PFSK-1 (cell line): ENCODE data around the gene CPLANE2.

Source experiments
- FOXP2 ChIP-seq: optimal IDR thresholded peaks from 2 replicates; pipeline ENCODE3; 2011; ENCODE audit warnings: borderline replicate concordance, control low read depth, inconsistent platforms; ENCODE audit not compliant: insufficient read depth; ENCODE audit errors: extremely low read length, extremely low read depth
- POLR2AphosphoS5 ChIP-seq: IDR thresholded peaks from 2 replicates; pipeline ENCODE4 v1.6.1; 2012; ENCODE audit warnings: low read depth, mild to moderate bottlenecking, control low read depth, low read length, moderate library complexity
- SIN3A ChIP-seq: IDR thresholded peaks from 2 replicates; pipeline ENCODE4 v1.6.1; 2012; ENCODE audit warnings: mild to moderate bottlenecking, low read length, moderate library complexity, borderline replicate concordance; ENCODE audit not compliant: insufficient read depth
- TAF1 ChIP-seq: IDR thresholded peaks from 2 replicates; pipeline ENCODE4 v1.6.1; 2012; ENCODE audit warnings: low read length, control low read depth, borderline replicate concordance; ENCODE audit not compliant: insufficient read depth
- TF ChIP-seq, protein P1 (sequence below), 2 experiments: IDR thresholded peaks; 2 replicates each; pipeline versions ENCODE4 v1.6.1 to v1.8.0; 2011 to 2012; ENCODE audit warnings: low read depth in 2 of 2, low read length in 2 of 2, control low read depth in 1 of 2, inconsistent platforms in 1 of 2, mild to moderate bottlenecking in 1 of 2, moderate library complexity in 1 of 2; ENCODE audit not compliant: insufficient read depth in 1 of 2

CPLANE2 gene

DNA sequence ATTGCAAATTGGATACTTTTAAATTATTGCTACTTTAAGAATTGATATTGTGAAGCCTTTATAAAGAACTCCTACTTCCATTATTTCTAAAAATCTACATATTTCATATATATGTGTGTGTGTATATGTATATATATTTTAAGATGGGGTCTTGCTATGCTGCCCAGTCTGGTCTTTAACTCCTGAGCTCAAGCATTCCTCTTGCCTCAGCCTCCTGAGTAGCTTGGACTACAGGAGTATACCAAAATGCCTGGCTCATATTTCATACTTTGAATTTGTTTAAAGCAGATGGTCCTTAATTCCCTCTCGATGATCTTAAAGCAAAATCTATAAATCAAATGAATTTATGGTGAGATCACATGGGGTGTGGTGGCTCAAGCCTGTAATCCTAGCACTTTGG lies 25.1 kb upstream of the CPLANE2 start:
- TF ChIP-seq POLR2AphosphoS5 (no peak), SIN3A (no peak), FOXP2 (no peak), TAF1 (no peak)
- TF ChIP-seq, protein P1, sequence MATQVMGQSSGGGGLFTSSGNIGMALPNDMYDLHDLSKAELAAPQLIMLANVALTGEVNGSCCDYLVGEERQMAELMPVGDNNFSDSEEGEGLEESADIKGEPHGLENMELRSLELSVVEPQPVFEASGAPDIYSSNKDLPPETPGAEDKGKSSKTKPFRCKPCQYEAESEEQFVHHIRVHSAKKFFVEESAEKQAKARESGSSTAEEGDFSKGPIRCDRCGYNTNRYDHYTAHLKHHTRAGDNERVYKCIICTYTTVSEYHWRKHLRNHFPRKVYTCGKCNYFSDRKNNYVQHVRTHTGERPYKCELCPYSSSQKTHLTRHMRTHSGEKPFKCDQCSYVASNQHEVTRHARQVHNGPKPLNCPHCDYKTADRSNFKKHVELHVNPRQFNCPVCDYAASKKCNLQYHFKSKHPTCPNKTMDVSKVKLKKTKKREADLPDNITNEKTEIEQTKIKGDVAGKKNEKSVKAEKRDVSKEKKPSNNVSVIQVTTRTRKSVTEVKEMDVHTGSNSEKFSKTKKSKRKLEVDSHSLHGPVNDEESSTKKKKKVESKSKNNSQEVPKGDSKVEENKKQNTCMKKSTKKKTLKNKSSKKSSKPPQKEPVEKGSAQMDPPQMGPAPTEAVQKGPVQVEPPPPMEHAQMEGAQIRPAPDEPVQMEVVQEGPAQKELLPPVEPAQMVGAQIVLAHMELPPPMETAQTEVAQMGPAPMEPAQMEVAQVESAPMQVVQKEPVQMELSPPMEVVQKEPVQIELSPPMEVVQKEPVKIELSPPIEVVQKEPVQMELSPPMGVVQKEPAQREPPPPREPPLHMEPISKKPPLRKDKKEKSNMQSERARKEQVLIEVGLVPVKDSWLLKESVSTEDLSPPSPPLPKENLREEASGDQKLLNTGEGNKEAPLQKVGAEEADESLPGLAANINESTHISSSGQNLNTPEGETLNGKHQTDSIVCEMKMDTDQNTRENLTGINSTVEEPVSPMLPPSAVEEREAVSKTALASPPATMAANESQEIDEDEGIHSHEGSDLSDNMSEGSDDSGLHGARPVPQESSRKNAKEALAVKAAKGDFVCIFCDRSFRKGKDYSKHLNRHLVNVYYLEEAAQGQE (IDR thresholded peaks at IDR 0.05; ENCODE audit: insufficient read depth in 1 of 2, low read depth in 2 of 2, low read length in 2 of 2) = no peak

DNA sequence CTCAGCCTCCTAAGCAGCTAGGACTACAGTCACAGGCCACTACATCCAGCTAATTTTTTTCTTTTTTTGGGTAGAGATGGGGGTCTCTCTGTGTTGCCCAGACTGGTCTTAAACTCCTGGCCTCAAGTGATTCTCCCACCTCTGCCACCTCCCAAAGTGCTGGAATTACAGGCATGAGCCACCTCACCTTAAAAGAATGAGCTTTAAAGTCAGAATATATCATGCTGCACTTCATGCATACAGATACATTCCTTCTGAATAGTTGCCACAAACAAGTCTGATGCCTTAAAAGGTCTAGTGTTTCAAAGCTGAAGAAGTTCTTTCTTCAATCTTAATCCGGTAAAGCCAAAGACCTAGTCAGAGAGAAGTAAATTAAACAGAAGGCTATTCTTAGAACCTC lies 23.8 kb upstream of the CPLANE2 start:
- TF ChIP-seq FOXP2 (no peak), TAF1 (no peak), POLR2AphosphoS5 (no peak), SIN3A (no peak)
- TF ChIP-seq, protein P1 (IDR thresholded peaks at IDR 0.05; ENCODE audit: insufficient read depth in 1 of 2, low read depth in 2 of 2, low read length in 2 of 2) = no peak

DNA sequence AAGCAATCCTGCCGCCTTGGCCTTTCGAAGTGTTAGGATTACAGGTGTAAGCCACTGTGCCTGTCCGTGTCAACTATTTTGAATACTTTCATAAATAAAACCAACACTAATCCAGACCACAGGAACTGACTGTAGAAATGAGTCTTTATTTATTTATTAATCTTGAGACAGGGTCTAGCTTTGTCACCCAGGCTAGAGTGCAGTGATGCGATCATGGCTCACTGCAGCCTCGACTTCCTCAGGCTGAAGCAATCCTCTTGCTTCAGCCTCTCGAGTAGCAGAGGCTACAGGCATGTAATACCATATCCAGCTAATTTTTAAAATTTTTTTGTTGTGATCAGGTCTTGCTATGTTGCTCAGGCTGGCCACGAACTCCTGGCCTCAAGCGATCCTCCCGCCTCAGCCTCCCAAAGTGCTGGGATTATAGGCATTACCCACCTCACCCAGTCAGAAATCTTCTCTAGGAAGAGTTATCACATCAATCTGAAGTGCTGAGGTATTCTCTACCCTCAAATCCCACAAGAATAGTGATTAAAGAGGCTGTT lies 21.7 kb upstream of the CPLANE2 start:
- TF ChIP-seq FOXP2 (no peak), POLR2AphosphoS5 (no peak), TAF1 (no peak), SIN3A (no peak)
- TF ChIP-seq, protein P1 (IDR thresholded peaks at IDR 0.05; ENCODE audit: insufficient read depth in 1 of 2, low read depth in 2 of 2, low read length in 2 of 2) = no peak

DNA sequence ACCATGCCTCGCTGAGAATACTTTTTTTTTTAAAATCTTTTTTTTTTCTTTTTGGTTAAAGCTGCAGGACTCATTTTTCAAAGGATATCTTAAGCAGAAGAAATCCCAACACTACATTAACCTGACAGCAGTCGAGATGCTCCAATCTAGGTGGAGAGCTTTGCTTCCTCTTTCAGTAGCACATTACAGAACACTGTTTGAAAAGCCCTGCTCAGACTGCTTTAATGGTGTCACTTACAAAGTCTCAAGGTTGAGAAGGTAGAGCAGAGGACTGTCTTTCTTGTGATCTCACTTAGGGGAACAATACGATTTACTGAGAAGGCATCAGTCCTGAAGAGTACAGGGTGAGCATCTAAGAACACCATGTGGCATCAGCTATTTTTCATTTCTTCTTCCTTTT lies 21.0 kb upstream of the CPLANE2 start:
- TF ChIP-seq TAF1 (no peak), FOXP2 (no peak), POLR2AphosphoS5 (no peak), SIN3A (no peak)
- TF ChIP-seq, protein P1 (IDR thresholded peaks at IDR 0.05; ENCODE audit: insufficient read depth in 1 of 2, low read depth in 2 of 2, low read length in 2 of 2) = no peak

DNA sequence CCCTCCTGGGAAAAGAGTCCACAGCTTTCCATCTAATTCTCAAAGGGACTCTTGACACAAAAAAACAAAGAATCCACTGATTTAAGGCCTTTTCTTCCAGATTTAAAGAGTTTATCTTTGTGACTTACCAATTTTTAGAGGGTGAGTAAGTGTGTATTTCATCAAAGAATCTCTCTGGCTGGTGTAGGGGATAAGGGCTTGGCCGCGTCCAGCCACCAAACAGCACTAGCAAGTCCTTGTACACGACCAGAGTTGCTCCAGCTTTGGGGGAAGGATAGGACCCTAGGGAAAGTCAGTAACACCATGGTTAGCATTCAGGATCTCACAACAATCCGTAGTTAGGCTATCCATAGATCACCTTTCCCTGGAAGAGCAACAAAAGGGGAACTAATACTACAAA lies 19.5 kb upstream of the CPLANE2 start:
- TF ChIP-seq TAF1 (no peak), POLR2AphosphoS5 (no peak), SIN3A (no peak), FOXP2 (no peak)
- TF ChIP-seq, protein P1 (IDR thresholded peaks at IDR 0.05; ENCODE audit: insufficient read depth in 1 of 2, low read depth in 2 of 2, low read length in 2 of 2) = no peak
